Activated T-helper 1 cell treated with anti-CD3 and anti-CD28 coated beads, Interleukin-12 subunit alpha, Interleukin-12 subunit beta, Interleukin-2, Interleukin-4 antibody, amounts not matched to agents 30 ng/mL and 10 ng/mL and 1 ng/mL, durations not matched to agents 14 hours and 24 hours and 36 hours (primary cell): ENCODE data around the gene MRPL37. TPM values are rescaled to one million over a fixed set of nuclear protein-coding genes. Genes with fewer than 3 reads are reported as not detected.

Experiments
- total RNA-seq: library from RNA; stranded (reverse); gene quantifications from 2 replicates; pipeline ENCODE4 v1.2.3, GENCODE V29; 2022

Gene MRPL37
- total RNA-seq, 1 donor from 2014 or later, result 145 TPM

Other genes starting within 250 kb of the MRPL37 start
- gene LDLRAD1, start 182.0 kb upstream of the MRPL37 start, total RNA-seq, result not detected in 2 replicates
- 119 and 133 TPM in 2 replicates for gene TMEM59, start 147.0 kb upstream of the MRPL37 start, total RNA-seq
- 11.8 and 12.0 TPM in 2 replicates for gene TCEANC2, start 146.6 kb upstream of the MRPL37 start, total RNA-seq
- gene CDCP2, start 47.2 kb upstream of the MRPL37 start, total RNA-seq, result not detected in 2 replicates
- gene CYB5RL, start 137 bp upstream of the MRPL37 start, total RNA-seq, result 8.3 and 11.3 TPM in 2 replicates
- 98.0 and 110 TPM in 2 replicates for gene SSBP3, start 206.2 kb downstream of the MRPL37 start, total RNA-seq